Esophagus muscularis mucosa (tissue), 3 donors: Measurements from ENCODE around the gene HTRA2.

Experiments used
- CTCF ChIP-seq, 3 experiments: fragments of 200-600 bp in 2 of 3; fragments of 450-650 bp in 1 of 3; sonication (generic) in 2 of 3; IDR thresholded peaks; one replicate each; pipeline ENCODE4 v1.5.1; 2017 to 2019; ENCODE audit warnings: antibody characterized with exemption in 3 of 3, mild to moderate bottlenecking in 2 of 3, moderate library complexity in 1 of 3
- POLR2A ChIP-seq: fragments of 450-650 bp; IDR thresholded peaks from one replicate; pipeline ENCODE4 v1.6.1; 2017; ENCODE audit warnings: antibody characterized with exemption, moderate library complexity, mild to moderate bottlenecking, low read depth
- POLR2AphosphoS5 ChIP-seq, 2 donors: sonication (generic); formaldehyde crosslinking; IDR thresholded peaks; one replicate each; pipeline ENCODE4 v1.6.1; 2017; ENCODE audit warnings: antibody characterized with exemption in 2 of 2

GRCh38 chr2:74538881-74539339 lies 9.2 kb downstream of the HTRA2 start:
- TF ChIP-seq CTCF (IDR thresholded peaks at IDR 0.05) (no peak), POLR2A (no peak), POLR2AphosphoS5 (IDR thresholded peaks at IDR 0.05) (no peak)
